ENCODE measurements around the gene TM2D1. TPM values are rescaled to one million over a fixed set of nuclear protein-coding genes. Genes with fewer than 3 reads are reported as not detected.

The TM2D1 gene
- total RNA-seq, 4 donors from 2014 or later, result 25.5 to 51.9 (median 36.2) TPM

DNA sequence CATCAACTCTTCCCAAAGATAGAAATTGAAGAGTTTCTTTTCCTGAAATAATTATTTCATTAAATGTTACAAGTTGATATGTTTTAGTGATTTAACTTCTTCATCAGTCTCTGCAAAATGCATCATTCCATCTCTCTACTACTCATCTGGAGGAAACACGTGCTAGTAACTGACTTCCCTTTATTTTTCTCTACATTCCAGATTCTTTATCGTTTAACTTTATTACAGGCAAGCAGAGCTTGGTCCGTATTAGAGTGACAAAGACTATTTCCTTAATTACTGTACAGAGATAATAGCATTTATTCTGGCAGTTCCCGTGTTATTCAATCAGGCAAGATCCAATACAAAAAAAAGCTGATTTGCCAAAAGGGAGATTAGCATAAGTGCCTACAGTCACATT lies 88.6 kb downstream of the TM2D1 start:
- no peaks in the 10 kb centered on the region for H3K36me3 ChIP-seq
- peak overlapping the region in 2 of 4 donors; percentile 2 to 7 for H3K4me3 ChIP-seq
- DNase-seq, result no peak
- 24 to 33% methylated on average over 4 of the region's 4 CpGs for WGBS, 2 donors
- peak overlapping the region; percentile 19 to 74 (median 56) for H3K27ac ChIP-seq
- intact Hi-C loops (cut with DNase I), result no loop called here
- no peaks in the 10 kb centered on the region for H3K27me3 ChIP-seq
- TF ChIP-seq POLR2A (IDR thresholded peaks at IDR 0.05), result no peak
- TF ChIP-seq, protein P1, sequence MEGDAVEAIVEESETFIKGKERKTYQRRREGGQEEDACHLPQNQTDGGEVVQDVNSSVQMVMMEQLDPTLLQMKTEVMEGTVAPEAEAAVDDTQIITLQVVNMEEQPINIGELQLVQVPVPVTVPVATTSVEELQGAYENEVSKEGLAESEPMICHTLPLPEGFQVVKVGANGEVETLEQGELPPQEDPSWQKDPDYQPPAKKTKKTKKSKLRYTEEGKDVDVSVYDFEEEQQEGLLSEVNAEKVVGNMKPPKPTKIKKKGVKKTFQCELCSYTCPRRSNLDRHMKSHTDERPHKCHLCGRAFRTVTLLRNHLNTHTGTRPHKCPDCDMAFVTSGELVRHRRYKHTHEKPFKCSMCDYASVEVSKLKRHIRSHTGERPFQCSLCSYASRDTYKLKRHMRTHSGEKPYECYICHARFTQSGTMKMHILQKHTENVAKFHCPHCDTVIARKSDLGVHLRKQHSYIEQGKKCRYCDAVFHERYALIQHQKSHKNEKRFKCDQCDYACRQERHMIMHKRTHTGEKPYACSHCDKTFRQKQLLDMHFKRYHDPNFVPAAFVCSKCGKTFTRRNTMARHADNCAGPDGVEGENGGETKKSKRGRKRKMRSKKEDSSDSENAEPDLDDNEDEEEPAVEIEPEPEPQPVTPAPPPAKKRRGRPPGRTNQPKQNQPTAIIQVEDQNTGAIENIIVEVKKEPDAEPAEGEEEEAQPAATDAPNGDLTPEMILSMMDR (IDR thresholded peaks at IDR 0.05), result no peak
- peaks cover 3 to 56% (median 32%) of the 10 kb centered on the region in 3 donors for H3K4me1 ChIP-seq
- H3K9me3 ChIP-seq, result no peaks in the 10 kb centered on the region

DNA sequence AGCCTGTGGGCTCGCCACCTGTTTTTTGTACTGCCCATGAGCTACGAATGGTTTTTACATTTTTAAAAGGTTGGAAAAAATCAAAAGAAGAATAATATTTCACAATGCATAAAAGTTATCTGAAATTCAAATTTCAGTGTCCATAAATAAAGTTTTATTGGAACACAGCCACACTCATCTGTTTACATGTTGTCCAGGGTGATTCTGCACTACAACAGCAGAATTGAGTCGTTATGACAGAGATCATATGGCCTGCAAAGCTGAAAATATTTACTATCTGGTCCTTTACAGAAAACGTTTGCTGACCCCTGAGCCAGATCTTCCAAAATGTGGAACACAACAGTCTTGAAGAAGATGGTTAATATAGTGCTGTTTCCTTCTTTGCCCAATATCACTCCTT lies 89.4 kb downstream of the TM2D1 start:
- Histone ChIP-seq H3K27me3 (no peaks in the 10 kb centered on the region), H3K9me3 (no peaks in the 10 kb centered on the region), H3K4me3 (no peak overlapping the region), H3K27ac (no peak overlapping the region), H3K36me3 (no peaks in the 10 kb centered on the region), H3K4me1 (peaks cover 0 to 48% (median 29%) of the 10 kb centered on the region in 3 donors)
- 67 to 71% methylated on average over 4 of the region's 4 CpGs for WGBS, 2 donors
- no peak for DNase-seq
- intact Hi-C loops (cut with DNase I), result no loop called here
- TF ChIP-seq, protein P1 (IDR thresholded peaks at IDR 0.05), result no peak
- no peak for TF ChIP-seq POLR2A (IDR thresholded peaks at IDR 0.05)

DNA sequence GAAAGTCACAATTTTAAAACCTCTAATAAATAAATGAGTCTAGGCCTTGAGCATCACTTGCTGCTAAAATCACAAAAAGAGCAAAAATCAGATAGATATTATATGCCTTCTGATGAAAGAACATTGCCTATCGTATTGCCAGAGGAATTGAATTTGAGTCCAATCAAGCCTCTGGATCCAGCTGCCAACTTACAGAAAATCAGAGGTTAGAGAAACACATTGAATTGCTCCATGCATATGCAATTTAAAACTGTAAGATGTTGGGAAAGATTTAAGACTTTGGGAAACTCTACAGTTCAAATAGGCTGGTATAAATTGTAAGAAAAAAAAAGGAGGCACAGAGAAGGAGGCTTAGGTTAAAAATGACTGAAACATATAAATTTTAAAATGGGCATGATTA lies 93.5 kb downstream of the TM2D1 start:
- no peak for DNase-seq
- H3K4me3 ChIP-seq, result no peak overlapping the region
- WGBS, 2 donors, result 93 to 100% methylated on average over 1 of the region's 1 CpG
- H3K4me1 ChIP-seq, result peaks cover 0 to 13% (median 3%) of the 10 kb centered on the region in 3 donors
- intact Hi-C loops (cut with DNase I), result no loop called here
- no peaks in the 10 kb centered on the region for H3K27me3 ChIP-seq
- TF ChIP-seq POLR2A (IDR thresholded peaks at IDR 0.05), result no peak
- TF ChIP-seq, protein P1 (IDR thresholded peaks at IDR 0.05), result no peak
- H3K27ac ChIP-seq, result no peak overlapping the region
- no peaks in the 10 kb centered on the region for H3K9me3 ChIP-seq
- no peaks in the 10 kb centered on the region for H3K36me3 ChIP-seq

Other genes starting within 250 kb of the TM2D1 start
- 100 to 1,000 TPM in 1 of 4 donors, 10 to 100 TPM in 3; 47.6 to 105 (median 70.8) TPM for gene PATJ, start 17.3 kb upstream of the TM2D1 start, total RNA-seq

Data from esophagus squamous epithelium (tissue), 5 donors.